H9 (cell line): Measurements from ENCODE around the gene SH3RF3. TPM values are rescaled to one million over a fixed set of nuclear protein-coding genes. Genes with fewer than 3 reads are reported as not detected.

ENCODE experiments used
- DNase-seq: peaks from one replicate; pipeline ENCODE4 v3.0.0-alpha.2; 2017
- H2AFZ ChIP-seq: one replicate; pipeline ENCODE4 v1.6.1; 2013; ENCODE audit warnings: mild to moderate bottlenecking, low read length, control low read depth, moderate library complexity
- H2AK5ac ChIP-seq: 2 replicates; pipeline ENCODE4 v1.6.1; 2013; ENCODE audit warnings: low read length, control low read depth, mixed read lengths; ENCODE audit not compliant: insufficient read length
- H2BK120ac ChIP-seq: one replicate; pipeline ENCODE4 v1.6.1; 2013; ENCODE audit warnings: low read depth, mild to moderate bottlenecking, low read length, control low read depth, inconsistent platforms; ENCODE audit not compliant: poor library complexity, severe bottlenecking
- H2BK12ac ChIP-seq: 2 replicates; pipeline ENCODE4 v1.6.1; 2013; ENCODE audit warnings: low read length, control low read depth, mixed read lengths, low read depth; ENCODE audit not compliant: insufficient read length
- H2BK15ac ChIP-seq: 2 replicates; pipeline ENCODE4 v1.6.1; 2013; ENCODE audit warnings: low read depth, low read length, control low read depth
- H2BK20ac ChIP-seq: one replicate; pipeline ENCODE4 v1.6.1; 2013; ENCODE audit warnings: low read depth, mild to moderate bottlenecking, low read length, control low read depth, inconsistent platforms; ENCODE audit not compliant: poor library complexity, severe bottlenecking
- H2BK5ac ChIP-seq: 2 replicates; pipeline ENCODE4 v1.6.1; 2013; ENCODE audit warnings: low read length, control low read depth, mixed read lengths; ENCODE audit not compliant: insufficient read length
- H3K14ac ChIP-seq: 2 replicates; pipeline ENCODE4 v1.6.1; 2013; ENCODE audit warnings: low read length, control low read depth; ENCODE audit not compliant: insufficient read depth
- H3K18ac ChIP-seq: 2 replicates; pipeline ENCODE4 v1.6.1; 2013; ENCODE audit warnings: low read depth, mild to moderate bottlenecking, mixed read lengths, low read length, control low read depth; ENCODE audit not compliant: insufficient read length
- H3K23ac ChIP-seq: 2 replicates; pipeline ENCODE4 v1.6.1; 2013; ENCODE audit warnings: low read length, control low read depth, mixed read lengths, low read depth; ENCODE audit not compliant: insufficient read length
- H3K23me2 ChIP-seq: 2 replicates; pipeline ENCODE4 v1.6.1; 2013; ENCODE audit warnings: low read depth, mild to moderate bottlenecking, mixed read lengths, low read length, control low read depth; ENCODE audit not compliant: insufficient read length, poor library complexity, severe bottlenecking
- H3K27ac ChIP-seq: 2 replicates; pipeline ENCODE4 v1.5.1; 2013; ENCODE audit warnings: low read length, control low read depth, mixed read lengths, low read depth; ENCODE audit not compliant: insufficient read length
- H3K27me3 ChIP-seq: 2 replicates; pipeline ENCODE4 v1.6.1; 2013; ENCODE audit warnings: low read length, control low read depth, inconsistent platforms; ENCODE audit not compliant: insufficient read depth
- H3K4ac ChIP-seq: 2 replicates; pipeline ENCODE4 v1.6.1; 2013; ENCODE audit warnings: low read depth, mild to moderate bottlenecking, control low read depth, inconsistent platforms, low read length, moderate library complexity
- H3K4me1 ChIP-seq: 2 replicates; pipeline ENCODE4 v1.6.1; 2013; ENCODE audit warnings: low read length, control low read depth, inconsistent platforms; ENCODE audit not compliant: insufficient read depth
- H3K4me2 ChIP-seq: 2 replicates; pipeline ENCODE4 v1.6.1; 2013; ENCODE audit warnings: low read length, control low read depth, mixed read lengths; ENCODE audit not compliant: insufficient read length, insufficient read depth
- H3K56ac ChIP-seq: 2 replicates; pipeline ENCODE4 v1.6.1; 2013; ENCODE audit warnings: low read depth, mild to moderate bottlenecking, mixed read lengths, low read length, control low read depth; ENCODE audit not compliant: insufficient read length
- H3K79me1 ChIP-seq: 2 replicates; pipeline ENCODE4 v1.6.1; 2013; ENCODE audit warnings: low read depth, mild to moderate bottlenecking, moderate library complexity, low read length, control low read depth, inconsistent platforms; ENCODE audit not compliant: insufficient read depth, poor library complexity, severe bottlenecking
- H3K79me2 ChIP-seq: 2 replicates; pipeline ENCODE4 v1.6.1; 2013; ENCODE audit warnings: low read length, control low read depth, inconsistent platforms; ENCODE audit not compliant: insufficient read depth
- H3K9ac ChIP-seq: 2 replicates; pipeline ENCODE4 v1.6.1; 2013; ENCODE audit warnings: low read length, control low read depth, mixed read lengths; ENCODE audit not compliant: insufficient read length; ENCODE audit errors: extremely low read depth
- H3K9me3 ChIP-seq: one replicate; pipeline ENCODE4 v1.6.1; 2013; ENCODE audit warnings: low read depth, low read length, inconsistent platforms; ENCODE audit not compliant: control insufficient read depth
- H3T11ph ChIP-seq: one replicate; pipeline ENCODE4 v1.6.1; 2013; ENCODE audit warnings: mild to moderate bottlenecking, low read length, control low read depth, inconsistent platforms
- H4K20me1 ChIP-seq: one replicate; pipeline ENCODE4 v1.6.1; 2013; ENCODE audit not compliant: control insufficient read depth, insufficient read length, insufficient read depth
- H4K5ac ChIP-seq: 2 replicates; pipeline ENCODE4 v1.6.1; 2013; ENCODE audit warnings: low read depth, mild to moderate bottlenecking, mixed read lengths, low read length, control low read depth; ENCODE audit not compliant: insufficient read length
- H4K8ac ChIP-seq: replicated peaks from 2 replicates; pipeline ENCODE4 v1.6.1; 2013; ENCODE audit warnings: low read length, control low read depth, mixed read lengths, low read depth; ENCODE audit not compliant: insufficient read length
- H4K91ac ChIP-seq: 2 replicates; pipeline ENCODE4 v1.6.1; 2013; ENCODE audit warnings: low read depth, mild to moderate bottlenecking, moderate library complexity, mixed read lengths, low read length, control low read depth; ENCODE audit not compliant: insufficient read length
- H3K27ac Mint-ChIP-seq, 3 experiments: 2 replicates in 2 of 3; 3 replicates in 1 of 3; pipeline ENCODE4 v1.8.0; 2020 to 2021; ENCODE audit warnings: mixed read lengths in 3 of 3, mild to moderate bottlenecking in 1 of 3, moderate library complexity in 1 of 3
- H3K27me3 Mint-ChIP-seq: 2 replicates; pipeline ENCODE4 v1.8.0; 2021; ENCODE audit warnings: low read depth, mild to moderate bottlenecking, moderate library complexity, mixed read lengths
- H3K36me3 Mint-ChIP-seq, 3 experiments: 2 replicates in 2 of 3; 3 replicates in 1 of 3; pipeline ENCODE4 v1.8.0; 2020 to 2021; ENCODE audit warnings: low read depth in 3 of 3, mixed read lengths in 3 of 3; ENCODE audit not compliant: insufficient read depth in 1 of 3
- H3K4me1 Mint-ChIP-seq, 2 experiments: 2 replicates each; pipeline ENCODE4 v1.8.0; 2020; ENCODE audit warnings: mixed read lengths in 2 of 2
- H3K4me3 Mint-ChIP-seq, 2 experiments: 2 replicates in 1 of 2; 3 replicates in 1 of 2; pipeline ENCODE4 v1.8.0; 2020 to 2021; ENCODE audit warnings: mild to moderate bottlenecking in 2 of 2, mixed read lengths in 2 of 2, moderate library complexity in 1 of 2
- H3K9me3 Mint-ChIP-seq, 2 experiments: 2 replicates in 1 of 2; 3 replicates in 1 of 2; pipeline ENCODE4 v1.8.0; 2020; ENCODE audit warnings: mild to moderate bottlenecking in 2 of 2, mixed read lengths in 2 of 2, moderate library complexity in 1 of 2
- WGBS: extraction: QIAGEN DNeasy Blood & Tissue Kit; methylation state at CpG from one replicate; pipeline ENCODE4 v1.1.7; 2013; ENCODE audit warnings: missing lambda C conversion rate, low lambda C conversion rate, mixed read lengths; ENCODE audit not compliant: insufficient read length; ENCODE audit errors: extremely low coverage; 5-methylcytosine and 5-hydroxymethylcytosine counted together
- total RNA-seq: library from RNA; stranded (reverse); gene quantifications from 2 replicates; pipeline ENCODE4 v1.2.1, GENCODE V29; 2021
- TF ChIP-seq, protein P1 (sequence below): fragments of 200-600 bp; sonication (generic); conservative IDR thresholded peaks from 3 replicates; pipeline ENCODE4 v1.8.0; 2021; ENCODE audit warnings: antibody characterized with exemption, mild to moderate bottlenecking

Gene SH3RF3
- total RNA-seq, 1 experiment from 2014 or later: 0.46 TPM

GRCh38 chr2:109382951-109383350, 253.9 kb downstream of the SH3RF3 start:
- no peak overlapping the region for H2AFZ ChIP-seq
- H3K4me1 ChIP-seq: peaks cover 7% of the 10 kb centered on the region; the same call in 1 of the 2 replicates
- no peaks in the 10 kb centered on the region for H3K9me3 ChIP-seq
- Mint-ChIP-seq H3K9me3 (peaks cover 0 to 7% of the 10 kb centered on the region in 2 experiments; a peak in 2 of 5 replicates), H3K4me1 (peaks cover 36 to 50% of the 10 kb centered on the region in 2 experiments), H3K36me3 (peaks cover 0 to 4% (median 0%) of the 10 kb centered on the region in 3 experiments; a peak in 2 of 7 replicates), H3K4me3 (no peak overlapping the region), H3K27me3 (peaks cover 19% of the 10 kb centered on the region), H3K27ac (no peak overlapping the region)
- no peak overlapping the region for H3K14ac ChIP-seq
- no peak overlapping the region for H2AK5ac ChIP-seq
- H4K8ac ChIP-seq: no peak overlapping the region
- TF ChIP-seq, protein P1, sequence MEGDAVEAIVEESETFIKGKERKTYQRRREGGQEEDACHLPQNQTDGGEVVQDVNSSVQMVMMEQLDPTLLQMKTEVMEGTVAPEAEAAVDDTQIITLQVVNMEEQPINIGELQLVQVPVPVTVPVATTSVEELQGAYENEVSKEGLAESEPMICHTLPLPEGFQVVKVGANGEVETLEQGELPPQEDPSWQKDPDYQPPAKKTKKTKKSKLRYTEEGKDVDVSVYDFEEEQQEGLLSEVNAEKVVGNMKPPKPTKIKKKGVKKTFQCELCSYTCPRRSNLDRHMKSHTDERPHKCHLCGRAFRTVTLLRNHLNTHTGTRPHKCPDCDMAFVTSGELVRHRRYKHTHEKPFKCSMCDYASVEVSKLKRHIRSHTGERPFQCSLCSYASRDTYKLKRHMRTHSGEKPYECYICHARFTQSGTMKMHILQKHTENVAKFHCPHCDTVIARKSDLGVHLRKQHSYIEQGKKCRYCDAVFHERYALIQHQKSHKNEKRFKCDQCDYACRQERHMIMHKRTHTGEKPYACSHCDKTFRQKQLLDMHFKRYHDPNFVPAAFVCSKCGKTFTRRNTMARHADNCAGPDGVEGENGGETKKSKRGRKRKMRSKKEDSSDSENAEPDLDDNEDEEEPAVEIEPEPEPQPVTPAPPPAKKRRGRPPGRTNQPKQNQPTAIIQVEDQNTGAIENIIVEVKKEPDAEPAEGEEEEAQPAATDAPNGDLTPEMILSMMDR: no peak
- no peak overlapping the region for H3K23ac ChIP-seq
- no peak overlapping the region for H2BK120ac ChIP-seq
- H3T11ph ChIP-seq: no peak overlapping the region
- H2BK12ac ChIP-seq: no peak overlapping the region
- no peak overlapping the region for H3K4me2 ChIP-seq
- H3K9ac ChIP-seq: no peak overlapping the region
- H4K20me1 ChIP-seq: no peaks in the 10 kb centered on the region
- H2BK20ac ChIP-seq: no peak overlapping the region
- no peak overlapping the region for H3K18ac ChIP-seq
- H3K4ac ChIP-seq: no peak overlapping the region
- H2BK15ac ChIP-seq: no peak overlapping the region
- no peak overlapping the region for H3K27ac ChIP-seq
- H2BK5ac ChIP-seq: no peak overlapping the region
- WGBS: no CpG with 5 or more reads among the region's 4 CpGs
- no peak overlapping the region for H4K5ac ChIP-seq
- no peak overlapping the region for H4K91ac ChIP-seq
- peak; percentile 46 for DNase-seq
- H3K27me3 ChIP-seq: no peaks in the 10 kb centered on the region
- no peaks in the 10 kb centered on the region for H3K23me2 ChIP-seq
- no peak overlapping the region for H3K56ac ChIP-seq
- no peaks in the 10 kb centered on the region for H3K79me2 ChIP-seq
- H3K79me1 ChIP-seq: no peaks in the 10 kb centered on the region
